DND-41 (cell line): Measurements from ENCODE around the gene PPP1R1C.

Experiments
- EZH2 ChIP-seq: IDR thresholded peaks from 3 replicates; pipeline ENCODE4 v1.6.1; 2012; ENCODE audit warnings: borderline replicate concordance, low read depth, mild to moderate bottlenecking, moderate library complexity, low read length, inconsistent platforms; ENCODE audit not compliant: severe bottlenecking
- TF ChIP-seq, protein P1 (sequence below): IDR thresholded peaks from 2 replicates; pipeline ENCODE4 v1.5.1; 2012; ENCODE audit warnings: borderline replicate concordance, low read length, moderate library complexity, mild to moderate bottlenecking; ENCODE audit not compliant: poor library complexity, severe bottlenecking; ENCODE audit errors: extremely low read depth

DNA sequence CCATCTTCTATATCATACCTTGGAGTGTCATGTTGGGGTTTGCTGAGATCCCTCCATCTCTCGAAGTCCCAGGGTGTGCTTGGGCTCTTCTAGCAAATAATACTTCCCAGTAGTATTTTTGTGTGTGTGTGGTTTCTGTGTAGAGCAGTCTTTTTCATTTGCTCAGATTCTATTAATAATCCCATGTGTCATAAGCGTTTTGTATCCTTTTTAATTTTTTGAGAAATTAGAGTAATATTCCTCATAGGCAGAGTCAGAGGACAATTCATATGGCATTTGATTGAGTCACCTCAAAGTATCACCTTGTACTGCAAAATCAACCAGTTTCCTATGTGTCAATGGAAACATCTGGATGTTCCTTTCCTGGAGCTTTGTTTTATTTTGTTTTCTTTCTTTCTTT lies 37.4 kb upstream of the PPP1R1C start:
- TF ChIP-seq, protein P1, sequence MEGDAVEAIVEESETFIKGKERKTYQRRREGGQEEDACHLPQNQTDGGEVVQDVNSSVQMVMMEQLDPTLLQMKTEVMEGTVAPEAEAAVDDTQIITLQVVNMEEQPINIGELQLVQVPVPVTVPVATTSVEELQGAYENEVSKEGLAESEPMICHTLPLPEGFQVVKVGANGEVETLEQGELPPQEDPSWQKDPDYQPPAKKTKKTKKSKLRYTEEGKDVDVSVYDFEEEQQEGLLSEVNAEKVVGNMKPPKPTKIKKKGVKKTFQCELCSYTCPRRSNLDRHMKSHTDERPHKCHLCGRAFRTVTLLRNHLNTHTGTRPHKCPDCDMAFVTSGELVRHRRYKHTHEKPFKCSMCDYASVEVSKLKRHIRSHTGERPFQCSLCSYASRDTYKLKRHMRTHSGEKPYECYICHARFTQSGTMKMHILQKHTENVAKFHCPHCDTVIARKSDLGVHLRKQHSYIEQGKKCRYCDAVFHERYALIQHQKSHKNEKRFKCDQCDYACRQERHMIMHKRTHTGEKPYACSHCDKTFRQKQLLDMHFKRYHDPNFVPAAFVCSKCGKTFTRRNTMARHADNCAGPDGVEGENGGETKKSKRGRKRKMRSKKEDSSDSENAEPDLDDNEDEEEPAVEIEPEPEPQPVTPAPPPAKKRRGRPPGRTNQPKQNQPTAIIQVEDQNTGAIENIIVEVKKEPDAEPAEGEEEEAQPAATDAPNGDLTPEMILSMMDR = no peak
- TF ChIP-seq EZH2 = no peak
